Neuronal stem cell (in vitro differentiated cells): Measurements from ENCODE around the gene RBPJ.

Source experiments
- DNase-seq: peaks from one replicate; pipeline ENCODE4 v3.0.0-alpha.2; 2013; ENCODE audit warnings: low spot score
- H2AFZ ChIP-seq: one replicate; pipeline ENCODE4 v1.6.1; 2013; ENCODE audit warnings: mild to moderate bottlenecking, low read length, inconsistent platforms
- H2AK5ac ChIP-seq: 2 replicates; pipeline ENCODE4 v1.6.1; 2013; ENCODE audit warnings: low read depth, mild to moderate bottlenecking, inconsistent platforms, low read length, moderate library complexity, mixed read lengths
- H2BK120ac ChIP-seq: 2 replicates; pipeline ENCODE4 v1.6.1; 2013; ENCODE audit warnings: low read depth, mild to moderate bottlenecking, inconsistent platforms, low read length, moderate library complexity, mixed read lengths
- H2BK12ac ChIP-seq: one replicate; pipeline ENCODE4 v1.6.1; 2013; ENCODE audit warnings: low read length, inconsistent platforms
- H2BK15ac ChIP-seq: 2 replicates; pipeline ENCODE4 v1.6.1; 2013; ENCODE audit warnings: mild to moderate bottlenecking, low read length, inconsistent platforms, mixed read lengths
- H2BK5ac ChIP-seq: one replicate; pipeline ENCODE4 v1.6.1; 2013; ENCODE audit warnings: inconsistent platforms, mild to moderate bottlenecking, low read length, moderate library complexity
- H3K14ac ChIP-seq: one replicate; pipeline ENCODE4 v1.6.1; 2013; ENCODE audit warnings: low read length, inconsistent platforms
- H3K18ac ChIP-seq: 2 replicates; pipeline ENCODE4 v1.6.1; 2013; ENCODE audit warnings: low read length, inconsistent platforms
- H3K23ac ChIP-seq: 2 replicates; pipeline ENCODE4 v1.6.1; 2013; ENCODE audit warnings: low read depth, mild to moderate bottlenecking, mixed read lengths, low read length, inconsistent platforms; ENCODE audit not compliant: poor library complexity
- H3K27ac ChIP-seq: replicated peaks from 3 replicates; pipeline ENCODE4 v1.5.1; 2013; ENCODE audit warnings: low read length, inconsistent platforms
- H3K27me3 ChIP-seq, 3 experiments: 2 replicates each; pipeline ENCODE4 v1.6.1; 2013; ENCODE audit warnings: low read length in 3 of 3, mild to moderate bottlenecking in 2 of 3, inconsistent platforms in 1 of 3, low read depth in 1 of 3, mixed read lengths in 1 of 3, moderate library complexity in 1 of 3; ENCODE audit not compliant: control insufficient read depth in 3 of 3, insufficient read depth in 3 of 3
- H3K36me3 ChIP-seq, 2 donors: replicated peaks in 1 of 2; 2 replicates each; pipeline ENCODE4 v1.6.1; 2013; ENCODE audit warnings: low read length in 2 of 2; ENCODE audit not compliant: control insufficient read depth in 2 of 2, insufficient read depth in 2 of 2
- H3K4ac ChIP-seq: 2 replicates; pipeline ENCODE4 v1.6.1; 2013; ENCODE audit warnings: inconsistent platforms, mild to moderate bottlenecking, low read length, moderate library complexity
- H3K4me1 ChIP-seq, 2 donors: 1 replicate in 1 of 2; 2 replicates in 1 of 2; pipeline ENCODE4 v1.6.1; 2013; ENCODE audit warnings: low read length in 2 of 2, low read depth in 1 of 2; ENCODE audit not compliant: control insufficient read depth in 2 of 2, insufficient read depth in 1 of 2
- H3K4me2 ChIP-seq: one replicate; pipeline ENCODE4 v1.6.1; 2013; ENCODE audit warnings: mild to moderate bottlenecking, low read length, inconsistent platforms; ENCODE audit not compliant: insufficient read depth, poor library complexity, severe bottlenecking
- H3K4me3 ChIP-seq, 2 donors: 2 replicates each; pipeline ENCODE4 v1.5.1; 2013; ENCODE audit warnings: low read length in 2 of 2, mild to moderate bottlenecking in 2 of 2, inconsistent platforms in 1 of 2, moderate library complexity in 1 of 2
- H3K79me1 ChIP-seq: one replicate; pipeline ENCODE4 v1.6.1; 2013; ENCODE audit warnings: low read depth, mild to moderate bottlenecking, inconsistent platforms, low read length, moderate library complexity
- H3K9ac ChIP-seq: one replicate; pipeline ENCODE4 v1.6.1; 2013; ENCODE audit warnings: mild to moderate bottlenecking, low read depth, low read length, inconsistent platforms; ENCODE audit not compliant: poor library complexity
- H3K9me3 ChIP-seq, 2 donors: replicated peaks in 1 of 2; 2 replicates each; pipeline versions ENCODE3 to v1.6.1; 2013; ENCODE audit warnings: low read length in 2 of 2, mild to moderate bottlenecking in 2 of 2, inconsistent platforms in 1 of 2, low read depth in 1 of 2, mixed read lengths in 1 of 2, moderate library complexity in 1 of 2; ENCODE audit not compliant: control insufficient read depth in 2 of 2, insufficient read depth in 1 of 2
- H4K8ac ChIP-seq: one replicate; pipeline ENCODE4 v1.6.1; 2013; ENCODE audit warnings: low read depth, mild to moderate bottlenecking, inconsistent platforms, low read length, moderate library complexity
- H4K91ac ChIP-seq: one replicate; pipeline ENCODE4 v1.6.1; 2013; ENCODE audit warnings: low read length, low read depth, mild to moderate bottlenecking, inconsistent platforms; ENCODE audit not compliant: poor library complexity
- WGBS, 2 donors: extraction: QIAGEN DNeasy Blood & Tissue Kit; methylation state at CpG; one replicate each; pipeline ENCODE4 v1.1.7; 2013; ENCODE audit warnings: missing lambda C conversion rate in 2 of 2, mixed read lengths in 1 of 2; ENCODE audit not compliant: insufficient read length in 2 of 2, insufficient replicate concordance in 1 of 2; ENCODE audit errors: extremely low coverage in 2 of 2; 5-methylcytosine and 5-hydroxymethylcytosine counted together

The RBPJ gene

GRCh38 chr4:26344901-26345564 is 24.2 kb downstream of the RBPJ start:
- peaks cover 3% of the 10 kb centered on the region for H3K79me1 ChIP-seq

GRCh38 chr4:26345565-26345938 is 24.7 kb downstream of the RBPJ start:
- WGBS, 2 donors: no CpG with 5 or more reads among the region's 3 CpGs
- Histone ChIP-seq H3K9me3 (no peaks in the 10 kb centered on the region), H3K18ac (no peak overlapping the region), H3K23ac (no peak overlapping the region), H3K4me3 (no peak overlapping the region), H2AFZ (no peak overlapping the region), H3K4me2 (no peak overlapping the region), H3K79me1 (peaks cover 3% of the 10 kb centered on the region), H3K27me3 (no peaks in the 10 kb centered on the region), H2BK15ac (no peak overlapping the region), H3K36me3 (no peaks in the 10 kb centered on the region), H3K4ac (no peak overlapping the region), H4K91ac (no peak overlapping the region), H2BK12ac (no peak overlapping the region), H2BK5ac (no peak overlapping the region), H2AK5ac (no peak overlapping the region), H2BK120ac (no peak overlapping the region), H3K4me1 (peaks cover 3 to 5% of the 10 kb centered on the region in 2 donors), H4K8ac (no peak overlapping the region), H3K27ac (no peak overlapping the region), H3K9ac (no peak overlapping the region), H3K14ac (no peak overlapping the region)
- DNase-seq: no peak

More at GRCh38 chr4:26344901-26345564, 24.2 kb downstream of the RBPJ start:
- Histone ChIP-seq H3K4me3 (no peak overlapping the region), H3K9ac (no peak overlapping the region), H4K91ac (no peak overlapping the region), H3K27me3 (no peaks in the 10 kb centered on the region), H3K18ac (no peak overlapping the region), H3K4me1 (peaks cover 3 to 5% of the 10 kb centered on the region in 2 donors), H2BK5ac (no peak overlapping the region), H3K23ac (no peak overlapping the region), H2BK120ac (no peak overlapping the region), H2AFZ (no peak overlapping the region), H3K27ac (no peak overlapping the region), H3K4ac (no peak overlapping the region), H3K9me3 (no peaks in the 10 kb centered on the region), H2AK5ac (no peak overlapping the region), H3K4me2 (no peak overlapping the region), H2BK12ac (no peak overlapping the region), H3K14ac (no peak overlapping the region), H4K8ac (no peak overlapping the region), H2BK15ac (no peak overlapping the region), H3K36me3 (no peaks in the 10 kb centered on the region)
- WGBS, 2 donors: no CpG with 5 or more reads among the region's 4 CpGs
- DNase-seq: no peak

- H3K4me3 ChIP-seq: no peak overlapping the region
- H2AK5ac ChIP-seq: no peak overlapping the region
- no peak overlapping the region for H2AFZ ChIP-seq
- peaks cover 3% of the 10 kb centered on the region for H3K79me1 ChIP-seq
- H3K4ac ChIP-seq: no peak overlapping the region
- H2BK120ac ChIP-seq: no peak overlapping the region
- H3K4me1 ChIP-seq: peaks cover 3 to 5% of the 10 kb centered on the region in 2 donors
- H3K14ac ChIP-seq: no peak overlapping the region
- no peak overlapping the region for H3K18ac ChIP-seq
- H3K36me3 ChIP-seq: no peaks in the 10 kb centered on the region
- no peak overlapping the region for H2BK5ac ChIP-seq
- H3K27ac ChIP-seq: no peak overlapping the region
- no peak overlapping the region for H2BK12ac ChIP-seq
- no peak overlapping the region for H2BK15ac ChIP-seq
- no peak overlapping the region for H3K23ac ChIP-seq
- H3K4me2 ChIP-seq: no peak overlapping the region
- H3K27me3 ChIP-seq: no peaks in the 10 kb centered on the region
- DNase-seq: no peak
- H3K9ac ChIP-seq: no peak overlapping the region
- no CpG with 5 or more reads among the region's 6 CpGs for WGBS, 2 donors
- H4K91ac ChIP-seq: no peak overlapping the region
- H3K9me3 ChIP-seq: no peaks in the 10 kb centered on the region
- no peak overlapping the region for H4K8ac ChIP-seq
Measured at GRCh38 chr4:26346203-26346620, 25.4 kb downstream of the RBPJ start.

GRCh38 chr4:26349496-26349895 is 28.7 kb downstream of the RBPJ start:
- Histone ChIP-seq H3K4me3 (no peak overlapping the region), H3K4ac (no peak overlapping the region), H4K91ac (no peak overlapping the region)

More at GRCh38 chr4:26349496-26349895, 28.7 kb downstream of the RBPJ start:
- Histone ChIP-seq H3K36me3 (no peaks in the 10 kb centered on the region), H3K9ac (no peak overlapping the region), H3K4me1 (no peaks in the 10 kb centered on the region), H4K8ac (no peak overlapping the region), H2BK15ac (no peak overlapping the region), H3K9me3 (no peaks in the 10 kb centered on the region), H3K27me3 (no peaks in the 10 kb centered on the region), H2BK12ac (no peak overlapping the region), H2BK5ac (no peak overlapping the region), H3K27ac (no peak overlapping the region), H3K4me2 (no peak overlapping the region), H3K18ac (no peak overlapping the region), H2AFZ (no peak overlapping the region), H3K14ac (no peak overlapping the region), H2AK5ac (no peak overlapping the region), H3K23ac (no peak overlapping the region), H2BK120ac (no peak overlapping the region), H3K79me1 (peaks cover 6% of the 10 kb centered on the region)
- no peak for DNase-seq
- WGBS, 2 donors: no CpG with 5 or more reads among the region's 2 CpGs
